OCI-LY7 (cell line): Measurements from ENCODE around the gene SLC25A13. TPM values are rescaled to one million over a fixed set of nuclear protein-coding genes. Genes with fewer than 3 reads are reported as not detected.

ENCODE experiments used
- BruUV-seq: library from RNA; stranded (reverse); fragments of 400-500 nt; replicated peaks from 2 replicates; lab custom pipeline; 2021; lab: Mats Ljungman, UMichigan
- CTCF ChIA-PET: fragments of 300-600 bp; sonication (Branson Sonifier 250); formaldehyde crosslinking; loops from one replicate; lab custom pipeline; 2022; ENCODE audit warnings: antibody characterized with exemption; ENCODE audit not compliant: unreplicated experiment; lab: Charles Lee
- POLR2A ChIA-PET: fragments of 300-600 bp; sonication (Branson Sonifier 250); formaldehyde crosslinking; loops from one replicate; lab custom pipeline; 2022; ENCODE audit warnings: antibody characterized with exemption; lab: Charles Lee
- DNase-seq: peaks from one replicate; pipeline ENCODE4 v3.0.0-alpha.2; 2015; ENCODE audit warnings: low spot score
- H2AFZ ChIP-seq: fragments of 200-600 bp; sonication (generic), shearing (Covaris generic); 2 replicates; pipeline ENCODE4 v1.6.1; 2014; ENCODE audit warnings: mild to moderate bottlenecking, antibody characterized with exemption, low read length, moderate library complexity
- H3K27ac ChIP-seq: fragments of 200-600 bp; sonication (generic); 2 replicates; pipeline ENCODE4 v1.5.1; 2014; ENCODE audit warnings: mixed run types, low read depth, mild to moderate bottlenecking, moderate library complexity, low read length, inconsistent platforms; ENCODE audit not compliant: poor library complexity, severe bottlenecking
- H3K36me3 ChIP-seq: fragments of 200-600 bp; sonication (generic); 2 replicates; pipeline ENCODE4 v1.6.1; 2014; ENCODE audit warnings: mild to moderate bottlenecking, antibody characterized with exemption, low read length, moderate library complexity, mixed read lengths; ENCODE audit not compliant: insufficient read depth
- H3K4me1 ChIP-seq: fragments of 200-600 bp; sonication (generic); 2 replicates; pipeline ENCODE4 v1.5.1; 2014; ENCODE audit warnings: mild to moderate bottlenecking, low read length; ENCODE audit not compliant: insufficient read depth, poor library complexity, severe bottlenecking
- H3K4me2 ChIP-seq: fragments of 200-600 bp; sonication (generic); 2 replicates; pipeline ENCODE4 v1.6.1; 2014; ENCODE audit warnings: mild to moderate bottlenecking, low read length
- H3K4me3 ChIP-seq: fragments of 200-600 bp; sonication (generic); 2 replicates; pipeline ENCODE4 v1.5.1; 2014; ENCODE audit warnings: mild to moderate bottlenecking, low read depth, low read length; ENCODE audit not compliant: poor library complexity, severe bottlenecking
- H3K79me2 ChIP-seq: fragments of 200-600 bp; sonication (generic); 2 replicates; pipeline ENCODE4 v1.6.1; 2016; ENCODE audit warnings: low read depth, mild to moderate bottlenecking, low read length, moderate library complexity, mixed read lengths; ENCODE audit not compliant: insufficient read depth
- H3K9me2 ChIP-seq: fragments of 200-600 bp; sonication (generic); 2 replicates; pipeline ENCODE4 v1.6.1; 2016; ENCODE audit warnings: mild to moderate bottlenecking, low read length, mixed read lengths; ENCODE audit not compliant: insufficient read depth
- H3K9me3 ChIP-seq: fragments of 200-600 bp; sonication (generic); 2 replicates; pipeline ENCODE4 v1.6.1; 2014; ENCODE audit warnings: mild to moderate bottlenecking, mixed run types, low read length, mixed read lengths
- H4K20me1 ChIP-seq: fragments of 200-600 bp; sonication (generic); 2 replicates; pipeline ENCODE4 v1.6.1; 2014; ENCODE audit warnings: mild to moderate bottlenecking, antibody characterized with exemption, low read length, moderate library complexity, mixed read lengths; ENCODE audit not compliant: insufficient read depth
- EZH2phosphoT487 ChIP-seq: fragments of 200-600 bp; sonication (generic); IDR thresholded peaks from 2 replicates; pipeline ENCODE4 v1.6.1; 2018; ENCODE audit warnings: low read depth, borderline replicate concordance, mild to moderate bottlenecking, mixed run types, antibody characterized with exemption, low read length, moderate library complexity, mixed read lengths
- intact Hi-C: fragments of 100-400 bp; cut with micrococcal nuclease; formaldehyde crosslinking; loops from one replicate; pipeline ENCODE4 v1.10.0; 2022; ENCODE audit not compliant: unreplicated experiment
- total RNA-seq, 2 experiments: library from RNA; depleted of rRNA in 1 of 2; stranded (reverse); fragments of >200 nt in 1 of 2; shearing (Covaris generic) in 1 of 2; gene quantifications; 2 replicates each; pipeline ENCODE4 v1.2.3, GENCODE V29; 2014 to 2022
- TF ChIP-seq, protein P1 (sequence below): fragments of 200-600 bp; sonication (generic); conservative IDR thresholded peaks from 2 replicates; pipeline ENCODE4 v1.5.1; 2014; ENCODE audit warnings: mild to moderate bottlenecking, antibody characterized with exemption, low read length, moderate library complexity, mixed read lengths

SLC25A13 gene
- total RNA-seq, 2 experiments from 2014 or later, result 0.63 TPM; not detected in 1

- no peak overlapping the region for H3K4me2 ChIP-seq
- POLR2A ChIA-PET, result interaction anchor here (0.7 kb wide), 1 partner anchor 89 kb away, joined by 3 read pairs; no protein-coding TSS in a partner anchor
- H2AFZ ChIP-seq, result no peak overlapping the region
- CTCF ChIA-PET, result no interaction called here
- no peak for DNase-seq
- H3K36me3 ChIP-seq, result no peaks in the 10 kb centered on the region
- intact Hi-C loops, result no loop called here
- no peaks in the 10 kb centered on the region for H4K20me1 ChIP-seq
- H3K4me3 ChIP-seq, result no peak overlapping the region
- H3K4me1 ChIP-seq, result no peaks in the 10 kb centered on the region
- TF ChIP-seq EZH2phosphoT487, result no peak
- TF ChIP-seq, protein P1, sequence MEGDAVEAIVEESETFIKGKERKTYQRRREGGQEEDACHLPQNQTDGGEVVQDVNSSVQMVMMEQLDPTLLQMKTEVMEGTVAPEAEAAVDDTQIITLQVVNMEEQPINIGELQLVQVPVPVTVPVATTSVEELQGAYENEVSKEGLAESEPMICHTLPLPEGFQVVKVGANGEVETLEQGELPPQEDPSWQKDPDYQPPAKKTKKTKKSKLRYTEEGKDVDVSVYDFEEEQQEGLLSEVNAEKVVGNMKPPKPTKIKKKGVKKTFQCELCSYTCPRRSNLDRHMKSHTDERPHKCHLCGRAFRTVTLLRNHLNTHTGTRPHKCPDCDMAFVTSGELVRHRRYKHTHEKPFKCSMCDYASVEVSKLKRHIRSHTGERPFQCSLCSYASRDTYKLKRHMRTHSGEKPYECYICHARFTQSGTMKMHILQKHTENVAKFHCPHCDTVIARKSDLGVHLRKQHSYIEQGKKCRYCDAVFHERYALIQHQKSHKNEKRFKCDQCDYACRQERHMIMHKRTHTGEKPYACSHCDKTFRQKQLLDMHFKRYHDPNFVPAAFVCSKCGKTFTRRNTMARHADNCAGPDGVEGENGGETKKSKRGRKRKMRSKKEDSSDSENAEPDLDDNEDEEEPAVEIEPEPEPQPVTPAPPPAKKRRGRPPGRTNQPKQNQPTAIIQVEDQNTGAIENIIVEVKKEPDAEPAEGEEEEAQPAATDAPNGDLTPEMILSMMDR, result no peak
- no TSS peak for BruUV-seq
- no peaks in the 10 kb centered on the region for H3K9me2 ChIP-seq
- H3K27ac ChIP-seq, result no peak overlapping the region
- no peaks in the 10 kb centered on the region for H3K79me2 ChIP-seq
- no peaks in the 10 kb centered on the region for H3K9me3 ChIP-seq
These were observed 96.6 kb downstream of the SLC25A13 start for GRCh38 chr7:96225251-96225650.

DNA sequence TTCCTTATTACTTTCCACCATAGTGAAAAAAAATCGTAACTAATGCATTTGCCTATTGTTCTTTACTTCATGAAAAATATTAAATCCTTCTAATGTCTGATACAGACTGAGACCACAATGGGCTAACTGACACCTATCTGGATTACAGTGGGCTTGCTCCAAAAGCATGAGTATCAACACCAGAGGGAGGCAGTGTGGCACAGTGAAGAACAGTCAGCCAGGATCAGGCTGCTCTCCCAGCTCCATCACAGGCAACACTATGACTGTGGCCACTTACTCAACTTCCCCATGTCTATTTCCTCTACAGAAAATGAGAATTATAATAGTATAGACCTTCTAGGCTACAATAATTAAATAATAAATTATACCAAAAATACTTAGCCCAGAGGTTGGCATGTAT is 97.2 kb downstream of the SLC25A13 start:
- Histone ChIP-seq H3K27ac (no peak overlapping the region), H3K9me2 (no peaks in the 10 kb centered on the region), H3K79me2 (no peaks in the 10 kb centered on the region), H3K4me3 (no peak overlapping the region), H4K20me1 (no peaks in the 10 kb centered on the region), H3K4me1 (no peaks in the 10 kb centered on the region), H3K36me3 (no peaks in the 10 kb centered on the region), H3K9me3 (no peaks in the 10 kb centered on the region), H3K4me2 (no peak overlapping the region), H2AFZ (no peak overlapping the region)
- no TSS peak for BruUV-seq
- no peak for DNase-seq
- TF ChIP-seq EZH2phosphoT487, result no peak
- TF ChIP-seq, protein P1, result peak; percentile 28; the same call in 1 of the 2 replicates
- POLR2A ChIA-PET, result interaction anchor here (0.5 kb wide), 1 partner anchor 1115 kb away, joined by 3 read pairs; no protein-coding TSS in a partner anchor
- intact Hi-C loops, result no loop called here
- CTCF ChIA-PET, result no interaction called here

DNA sequence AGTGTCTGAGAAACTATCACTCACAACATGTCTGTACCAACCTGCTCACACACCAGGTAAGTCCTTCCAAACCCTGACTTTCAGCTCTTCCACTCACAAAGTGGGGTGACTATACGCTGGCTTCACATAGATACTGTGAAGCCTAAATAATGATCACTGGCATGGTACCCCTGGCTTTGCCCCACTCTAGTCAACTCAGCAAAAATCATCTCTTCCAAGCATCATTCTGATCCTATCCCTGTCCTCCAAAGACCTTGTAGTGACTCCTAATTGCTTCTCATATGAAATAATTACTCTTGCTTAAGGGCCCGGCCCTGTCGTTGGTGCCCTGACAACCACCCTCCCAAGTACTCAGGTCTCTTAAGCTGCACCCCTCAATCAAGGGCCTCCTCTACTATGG is 97.8 kb downstream of the SLC25A13 start:
- no TSS peak for BruUV-seq
- ChIA-PET POLR2A (interaction anchor here (0.5 kb wide), 1 partner anchor 1115 kb away, joined by 3 read pairs; no protein-coding TSS in a partner anchor), CTCF (no interaction called here)
- no peaks in the 10 kb centered on the region for H3K79me2 ChIP-seq
- no peak overlapping the region for H3K4me2 ChIP-seq
- no peaks in the 10 kb centered on the region for H3K9me2 ChIP-seq
- H3K4me3 ChIP-seq, result no peak overlapping the region
- H3K36me3 ChIP-seq, result no peaks in the 10 kb centered on the region
- no peaks in the 10 kb centered on the region for H4K20me1 ChIP-seq
- no peaks in the 10 kb centered on the region for H3K9me3 ChIP-seq
- no peak for TF ChIP-seq EZH2phosphoT487
- TF ChIP-seq, protein P1, result no peak
- no peak for DNase-seq
- no peak overlapping the region for H3K27ac ChIP-seq
- no peak overlapping the region for H2AFZ ChIP-seq
- intact Hi-C loops, result no loop called here
- no peaks in the 10 kb centered on the region for H3K4me1 ChIP-seq
